ENCODE results near the gene KLF11. TPM values are rescaled to one million over a fixed set of nuclear protein-coding genes. Genes with fewer than 3 reads are reported as not detected.
"Not testable (repeated sequence)": the region's sequence is repeated elsewhere in the genome, so short reads cannot be mapped to it uniquely, and the experiment has no call there.

KLF11 gene
- total RNA-seq, 1 donor from 2014 or later, result 13.1 TPM

DNA sequence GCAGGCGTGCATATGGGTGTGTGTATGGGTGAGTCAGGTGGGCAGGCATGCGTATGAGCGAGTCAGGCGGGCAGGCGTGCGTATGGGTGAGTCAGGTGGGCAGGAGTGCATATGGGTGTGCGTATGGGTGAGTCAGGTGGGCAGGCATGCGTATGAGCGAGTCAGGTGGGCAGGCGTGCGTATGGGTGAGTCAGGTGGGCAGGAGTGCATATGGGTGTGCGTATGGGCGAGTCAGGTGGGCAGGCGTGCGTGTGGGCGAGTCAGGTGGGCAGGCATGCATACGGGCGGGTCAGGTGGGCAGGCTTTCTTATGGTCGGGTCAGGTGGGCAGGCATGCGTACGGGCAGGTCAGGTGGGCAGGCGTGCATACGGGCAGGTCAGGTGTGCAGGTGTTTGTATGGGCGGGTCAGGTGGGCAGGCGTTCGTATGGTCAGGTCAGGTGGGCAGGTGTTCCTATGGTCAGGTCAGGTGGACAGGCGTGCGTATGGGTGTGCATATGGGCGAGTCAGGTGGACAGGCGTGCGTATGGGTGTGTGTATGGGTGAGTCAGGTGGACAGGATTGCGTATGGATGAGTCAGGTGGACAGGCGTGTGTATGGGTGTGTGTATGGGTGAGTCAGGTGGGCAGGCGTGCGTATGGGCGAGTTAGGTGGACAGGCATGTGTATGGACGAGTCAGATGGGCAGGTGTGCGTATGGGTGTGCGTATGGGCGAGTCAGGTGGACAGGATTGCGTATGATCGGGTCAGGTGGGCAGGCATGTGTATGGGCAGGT, 28.7 kb upstream of the KLF11 start:
- Mint-ChIP-seq H3K9me3 (peaks cover 4% of the 10 kb centered on the region), H3K27me3 (peaks cover 3% of the 10 kb centered on the region), H3K4me1 (ENCODE audit: unreplicated experiment) (peaks cover 5% of the 10 kb centered on the region), H3K4me3 (no peak overlapping the region), H3K27ac (no peak overlapping the region), H3K36me3 (no peaks in the 10 kb centered on the region)
- DNase-seq (ENCODE audit: extremely low spot score, unreplicated experiment), result no peak
- TF ChIP-seq CTCF (conservative IDR thresholded peaks at IDR 0.05), result no peak

DNA sequence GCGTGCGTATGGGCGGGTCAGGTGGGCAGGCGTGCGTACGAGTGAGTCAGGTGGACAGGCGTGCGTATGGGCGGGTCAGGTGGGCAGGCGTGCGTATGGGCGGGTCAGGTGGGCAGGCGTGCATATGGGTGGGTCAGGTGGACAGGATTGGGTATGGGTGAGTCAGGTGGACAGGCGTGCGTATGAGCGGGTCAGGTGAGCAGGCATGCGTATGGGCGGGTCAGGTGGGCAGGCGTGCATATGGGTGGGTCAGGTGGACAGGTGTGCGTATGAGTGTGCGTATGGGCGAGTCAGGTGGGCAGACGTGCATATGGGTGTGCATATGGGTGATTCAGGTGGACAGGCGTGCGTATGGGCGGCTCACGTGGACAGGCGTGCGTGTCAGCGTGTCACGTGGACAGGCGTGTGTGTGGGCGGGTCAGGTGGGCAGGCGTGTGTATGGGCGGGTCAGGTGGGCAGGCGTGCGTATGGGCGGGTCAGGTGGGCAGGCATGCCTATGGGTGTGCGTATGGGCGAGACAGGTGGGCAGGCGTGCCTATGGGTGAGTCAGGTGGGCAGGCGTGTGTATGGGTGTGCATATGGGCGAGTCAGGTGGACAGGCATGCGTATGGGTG, 27.9 kb upstream of the KLF11 start:
- not testable (repeated sequence) for H3K4me1 Mint-ChIP-seq (ENCODE audit: unreplicated experiment); H3K27ac Mint-ChIP-seq; H3K27me3 Mint-ChIP-seq; H3K9me3 Mint-ChIP-seq; DNase-seq (ENCODE audit: extremely low spot score, unreplicated experiment); H3K36me3 Mint-ChIP-seq; H3K4me3 Mint-ChIP-seq

- Mint-ChIP-seq H3K27me3 (peaks cover 3% of the 10 kb centered on the region), H3K36me3 (no peaks in the 10 kb centered on the region), H3K27ac (no peak overlapping the region), H3K4me1 (ENCODE audit: unreplicated experiment) (peaks cover 5% of the 10 kb centered on the region), H3K9me3 (peaks cover 4% of the 10 kb centered on the region), H3K4me3 (no peak overlapping the region)
- DNase-seq (ENCODE audit: extremely low spot score, unreplicated experiment), result no peak
- no peak for TF ChIP-seq CTCF (conservative IDR thresholded peaks at IDR 0.05)
Observed at GRCh38 chr2:10016001-10016801, 27.1 kb upstream of the KLF11 start.

DNA sequence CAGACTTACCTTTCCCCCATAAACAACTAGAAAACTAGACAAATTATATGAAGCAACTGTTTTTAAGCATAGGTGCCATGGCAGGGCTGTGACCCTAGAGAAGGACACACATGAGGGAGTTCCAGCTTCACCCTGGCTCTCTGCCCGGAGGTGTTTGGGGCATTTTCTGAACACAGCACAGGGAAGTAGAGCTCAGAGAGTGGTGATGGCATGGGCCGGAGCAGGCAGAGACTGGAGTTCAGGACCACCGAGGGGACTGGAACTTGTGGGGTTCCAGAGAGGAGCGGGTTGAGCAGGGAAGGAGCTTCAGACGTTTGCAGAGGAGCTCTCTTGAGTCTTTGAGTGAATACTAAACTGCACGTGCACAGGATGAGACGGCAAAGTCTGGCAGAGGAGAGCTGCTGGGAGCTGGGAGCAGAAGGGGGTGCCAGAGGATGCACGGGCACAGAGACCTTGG, 26.5 kb upstream of the KLF11 start:
- Mint-ChIP-seq H3K36me3 (no peaks in the 10 kb centered on the region), H3K27me3 (peaks cover 3% of the 10 kb centered on the region), H3K27ac (no peak overlapping the region), H3K4me1 (ENCODE audit: unreplicated experiment) (peaks cover 8% of the 10 kb centered on the region), H3K4me3 (no peak overlapping the region), H3K9me3 (peaks cover 4% of the 10 kb centered on the region)
- no peak for TF ChIP-seq CTCF (conservative IDR thresholded peaks at IDR 0.05)
- no peak for DNase-seq (ENCODE audit: extremely low spot score, unreplicated experiment)

DNA sequence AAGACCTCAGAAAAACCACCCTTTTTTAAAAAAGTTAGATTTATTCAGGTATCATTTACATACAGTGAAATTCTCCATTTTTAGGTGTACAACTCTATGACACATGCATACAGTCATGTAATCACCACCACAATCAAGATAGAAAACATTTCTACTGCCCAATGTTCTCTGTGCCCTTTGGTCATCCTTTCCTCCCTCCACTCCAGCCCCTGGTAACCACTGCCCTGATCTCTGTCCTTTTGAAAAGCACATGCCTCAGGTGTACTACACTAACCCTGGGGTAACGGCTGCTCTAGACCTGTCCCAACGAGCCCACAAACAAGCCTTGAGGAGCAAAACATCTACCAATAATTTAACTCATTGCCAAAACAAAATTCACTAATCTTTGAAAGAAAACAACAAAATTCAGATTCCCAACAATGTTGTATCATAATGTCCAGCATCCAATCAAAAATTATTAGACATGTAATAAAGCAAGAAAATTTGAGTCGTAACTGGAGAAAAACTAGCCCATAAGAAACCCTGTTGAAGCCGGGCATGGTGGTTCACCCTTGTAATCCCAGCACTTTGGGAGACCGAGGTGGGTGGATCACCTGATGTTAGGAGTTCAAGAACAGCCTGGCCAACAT, 25.9 kb upstream of the KLF11 start:
- Mint-ChIP-seq H3K27me3 (peaks cover 3% of the 10 kb centered on the region), H3K4me3 (no peak overlapping the region), H3K27ac (no peak overlapping the region), H3K4me1 (ENCODE audit: unreplicated experiment) (peaks cover 8% of the 10 kb centered on the region), H3K36me3 (no peaks in the 10 kb centered on the region), H3K9me3 (peaks cover 4% of the 10 kb centered on the region)
- no peak for DNase-seq (ENCODE audit: extremely low spot score, unreplicated experiment)
- no peak for TF ChIP-seq CTCF (conservative IDR thresholded peaks at IDR 0.05)

Data from type B pancreatic cell (in vitro differentiated cells).